Central memory CD4-positive, alpha-beta T cell (primary cell): ENCODE measurements around the gene VAMP3.
"Not testable (repeated sequence)": the region's sequence is repeated elsewhere in the genome, so short reads cannot be mapped to it uniquely, and the experiment has no call there.

ENCODE experiments used
- DNase-seq: peaks from one replicate; pipeline ENCODE4 v3.0.0; 2022

The VAMP3 gene

GRCh38 chr1:7769673-7770412 is 1.3 kb upstream of the VAMP3 start:
- no peak for DNase-seq

- DNase-seq: no peak
These were observed 463 bp upstream of the VAMP3 start for GRCh38 chr1:7770669-7770996.

GRCh38 chr1:7771823-7772299 is 765 bp downstream of the VAMP3 start:
- no peak for DNase-seq

GRCh38 chr1:7777591-7777990 is 6.5 kb downstream of the VAMP3 start:
- no peak for DNase-seq

GRCh38 chr1:7778133-7778628 is 7.1 kb downstream of the VAMP3 start:
- DNase-seq: no peak

GRCh38 chr1:7780976-7781375 is 9.9 kb downstream of the VAMP3 start:
- DNase-seq: no peak

GRCh38 chr1:7781501-7781900 is 10.4 kb downstream of the VAMP3 start:
- DNase-seq: no peak

- DNase-seq: peak; percentile 18
These were observed 10.9 kb downstream of the VAMP3 start for GRCh38 chr1:7781923-7782495.

GRCh38 chr1:7783178-7783711 is 12.1 kb downstream of the VAMP3 start:
- no peak for DNase-seq

- DNase-seq: peak; percentile 93
These were observed 12.9 kb downstream of the VAMP3 start, which contains the start of gene PER3 for GRCh38 chr1:7783826-7784491. Gene PER3 (plus strand): TSS chr1:7784291. CDS start chr1:7784878, 587 bp downstream.

GRCh38 chr1:7784492-7785071 is 13.5 kb downstream of the VAMP3 start:
- no peak for DNase-seq

GRCh38 chr1:7785108-7785507 is 14.0 kb downstream of the VAMP3 start:
- no peak for DNase-seq

GRCh38 chr1:7786795-7787194 is 15.7 kb downstream of the VAMP3 start:
- no peak for DNase-seq

- DNase-seq: no peak
These were observed 18.7 kb downstream of the VAMP3 start for GRCh38 chr1:7789828-7790227.

GRCh38 chr1:7791027-7791426 is 19.9 kb downstream of the VAMP3 start:
- DNase-seq: not testable (repeated sequence)

GRCh38 chr1:7795406-7795805 is 24.3 kb downstream of the VAMP3 start:
- DNase-seq: no peak

- DNase-seq: no peak
These were observed 34.4 kb downstream of the VAMP3 start for GRCh38 chr1:7805460-7805859.

- no peak for DNase-seq
These were observed 37.3 kb downstream of the VAMP3 start for GRCh38 chr1:7808253-7808844.

GRCh38 chr1:7809742-7810141 is 38.6 kb downstream of the VAMP3 start:
- DNase-seq: no peak

GRCh38 chr1:7810395-7810794 is 39.3 kb downstream of the VAMP3 start:
- DNase-seq: no peak

GRCh38 chr1:7811476-7811875 is 40.4 kb downstream of the VAMP3 start:
- DNase-seq: no peak

- DNase-seq: no peak
These were observed 42.7 kb downstream of the VAMP3 start for GRCh38 chr1:7813677-7814373.
